Peyer's patch (tissue), 4 donors: Measurements from ENCODE around the gene NEDD4L.

Experiments used
- POLR2A ChIP-seq, 2 donors: fragments of 450-650 bp; IDR thresholded peaks; one replicate each; pipeline ENCODE4 v1.5.1; 2017; ENCODE audit warnings: antibody characterized with exemption in 2 of 2, mild to moderate bottlenecking in 2 of 2, moderate library complexity in 2 of 2
- TF ChIP-seq, protein P1 (sequence below), 6 experiments: fragments of 450-650 bp in 4 of 6; fragments of 200-600 bp in 2 of 6; sonication (generic) in 1 of 6; IDR thresholded peaks; one replicate each; pipeline ENCODE4 v1.5.1; 2017 to 2019; ENCODE audit warnings: antibody characterized with exemption in 6 of 6, mild to moderate bottlenecking in 3 of 6, moderate library complexity in 1 of 6

GRCh38 chr18:58028109-58028784 is 15.8 kb upstream of the NEDD4L start:
- no peak for TF ChIP-seq POLR2A (IDR thresholded peaks at IDR 0.05)
- TF ChIP-seq, protein P1, sequence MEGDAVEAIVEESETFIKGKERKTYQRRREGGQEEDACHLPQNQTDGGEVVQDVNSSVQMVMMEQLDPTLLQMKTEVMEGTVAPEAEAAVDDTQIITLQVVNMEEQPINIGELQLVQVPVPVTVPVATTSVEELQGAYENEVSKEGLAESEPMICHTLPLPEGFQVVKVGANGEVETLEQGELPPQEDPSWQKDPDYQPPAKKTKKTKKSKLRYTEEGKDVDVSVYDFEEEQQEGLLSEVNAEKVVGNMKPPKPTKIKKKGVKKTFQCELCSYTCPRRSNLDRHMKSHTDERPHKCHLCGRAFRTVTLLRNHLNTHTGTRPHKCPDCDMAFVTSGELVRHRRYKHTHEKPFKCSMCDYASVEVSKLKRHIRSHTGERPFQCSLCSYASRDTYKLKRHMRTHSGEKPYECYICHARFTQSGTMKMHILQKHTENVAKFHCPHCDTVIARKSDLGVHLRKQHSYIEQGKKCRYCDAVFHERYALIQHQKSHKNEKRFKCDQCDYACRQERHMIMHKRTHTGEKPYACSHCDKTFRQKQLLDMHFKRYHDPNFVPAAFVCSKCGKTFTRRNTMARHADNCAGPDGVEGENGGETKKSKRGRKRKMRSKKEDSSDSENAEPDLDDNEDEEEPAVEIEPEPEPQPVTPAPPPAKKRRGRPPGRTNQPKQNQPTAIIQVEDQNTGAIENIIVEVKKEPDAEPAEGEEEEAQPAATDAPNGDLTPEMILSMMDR (IDR thresholded peaks at IDR 0.05): no peak
